Ovary (tissue), 9 donors: ENCODE data around the gene RNF44. TPM values are rescaled to one million over a fixed set of nuclear protein-coding genes. Genes with fewer than 3 reads are reported as not detected.
"Not testable (repeated sequence)": the region's sequence is repeated elsewhere in the genome, so short reads cannot be mapped to it uniquely, and the experiment has no call there.

Experiments used
- DNase-seq, 5 donors: peaks; one replicate each; pipeline ENCODE4 v3.0.0-alpha.2; 2019 to 2020
- H3K27ac ChIP-seq, 2 donors: fragments of 200-600 bp; one replicate each; pipeline versions ENCODE4 v1.5.1 to v1.8.0; 2019 to 2022
- H3K27me3 ChIP-seq: fragments of 200-600 bp; one replicate; pipeline ENCODE4 v1.8.0; 2022
- H3K36me3 ChIP-seq: fragments of 200-600 bp; sonication (generic); one replicate; pipeline ENCODE4 v1.5.1; 2019
- H3K4me1 ChIP-seq: one replicate; pipeline ENCODE4 v1.8.1; 2013; ENCODE audit warnings: mild to moderate bottlenecking, moderate library complexity; ENCODE audit not compliant: insufficient read depth
- H3K4me3 ChIP-seq: fragments of 200-600 bp; sonication (generic); one replicate; pipeline ENCODE4 v1.5.1; 2017
- H3K9me3 ChIP-seq, 2 donors: fragments of 200-600 bp in 1 of 2; sonication (generic) in 1 of 2; one replicate each; pipeline versions ENCODE4 v1.5.1 to v1.8.1; 2013 to 2019; ENCODE audit warnings: mild to moderate bottlenecking in 1 of 2, moderate library complexity in 1 of 2
- EP300 ChIP-seq: sonication (generic); formaldehyde crosslinking; IDR thresholded peaks from one replicate; pipeline ENCODE4 v1.6.1; 2017; ENCODE audit warnings: antibody characterized with exemption
- POLR2A ChIP-seq: fragments of 450-650 bp; IDR thresholded peaks from one replicate; pipeline ENCODE4 v1.6.1; 2017; ENCODE audit warnings: antibody characterized with exemption, mild to moderate bottlenecking, moderate library complexity
- WGBS, 3 donors: extraction: QIAGEN DNeasy Blood & Tissue Kit in 1 of 3; methylation state at CpG; one replicate each; pipeline versions ENCODE4 v1.1.5 to v1.1.7; 2013 to 2017; 5-methylcytosine and 5-hydroxymethylcytosine counted together
- intact Hi-C, 4 donors: fragments of 100-400 bp; cut with DNase I; formaldehyde crosslinking; loops; one replicate each; pipeline versions ENCODE4 v1.11.0 to v1.15.1; 2022 to 2023
- polyA plus RNA-seq, 2 donors: library from polyadenylated mRNA; stranded (reverse); fragments of 200-250 nt in 1 of 2; fragments of 350-450 nt in 1 of 2; fragmentation: Illumina TruSeq in 1 of 2; extraction: RNeasy Lipid Tissue Mini Kit (QIAGEN cat#74804) in 1 of 2; gene quantifications; one replicate each; pipeline ENCODE4 v1.2.3, GENCODE V29; 2013 to 2014
- total RNA-seq, 7 donors: library from RNA; depleted of rRNA in 2 of 7; stranded (reverse); fragments of >200 nt in 2 of 7; fragmentation: NEBNext Ultra II Directional in 3 of 7; extraction: Animal tissue kit (Norgen Biotek cat#: 25700) in 3 of 7; gene quantifications; one replicate each; pipeline versions ENCODE4 v1.1.0 to v1.2.4, GENCODE V29; 2016 to 2023
- TF ChIP-seq, protein P1 (sequence below), 3 donors: fragments of 450-650 bp in 2 of 3; fragments of 200-600 bp in 1 of 3; IDR thresholded peaks; one replicate each; pipeline versions ENCODE4 v1.5.1 to v1.8.0; 2016 to 2022; ENCODE audit warnings: antibody characterized with exemption in 3 of 3, mild to moderate bottlenecking in 1 of 3
- donor health status: DM: no; HTN: no; CAD: no; lungs with moderate emphysema.
- donor health status: DM: no; HTN: no; CAD: no.
- donor health status: Bipolar disorder and iron deficiency.
- donor health status: DM: yes; HTN: yes; CAD: no.
- donor health status: DM: no; HTN: no; CAD: no.
- donor health status: DM: yes; HTN: yes; CAD: no.

RNF44 gene
- total and polyA plus RNA-seq, 9 donors = 9.2 to 44.7 (median 30.2) TPM

DNA sequence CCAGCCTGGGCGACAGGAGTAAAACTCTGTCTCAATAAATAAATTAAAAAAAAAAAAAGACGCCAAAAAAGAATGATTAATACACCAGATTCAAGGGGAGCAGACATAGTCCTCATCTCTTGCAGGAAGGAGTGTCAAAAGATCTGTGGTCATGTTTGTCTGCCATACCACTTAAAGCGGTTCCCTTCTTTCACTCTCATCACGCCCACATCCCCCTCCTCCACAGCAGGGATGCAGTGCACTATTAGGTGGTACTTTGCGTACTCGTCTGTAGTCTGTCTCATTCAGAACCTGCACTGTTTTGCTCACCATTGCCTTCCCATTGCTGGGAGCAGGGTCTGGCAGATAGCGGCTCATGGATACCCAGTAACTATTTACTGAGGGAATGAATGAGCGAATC is 23.2 kb upstream of the RNF44 start:
- no peaks in the 10 kb centered on the region for H3K36me3 ChIP-seq
- no peak overlapping the region for H3K27ac ChIP-seq
- H3K4me1 ChIP-seq = no peaks in the 10 kb centered on the region
- TF ChIP-seq, protein P1, sequence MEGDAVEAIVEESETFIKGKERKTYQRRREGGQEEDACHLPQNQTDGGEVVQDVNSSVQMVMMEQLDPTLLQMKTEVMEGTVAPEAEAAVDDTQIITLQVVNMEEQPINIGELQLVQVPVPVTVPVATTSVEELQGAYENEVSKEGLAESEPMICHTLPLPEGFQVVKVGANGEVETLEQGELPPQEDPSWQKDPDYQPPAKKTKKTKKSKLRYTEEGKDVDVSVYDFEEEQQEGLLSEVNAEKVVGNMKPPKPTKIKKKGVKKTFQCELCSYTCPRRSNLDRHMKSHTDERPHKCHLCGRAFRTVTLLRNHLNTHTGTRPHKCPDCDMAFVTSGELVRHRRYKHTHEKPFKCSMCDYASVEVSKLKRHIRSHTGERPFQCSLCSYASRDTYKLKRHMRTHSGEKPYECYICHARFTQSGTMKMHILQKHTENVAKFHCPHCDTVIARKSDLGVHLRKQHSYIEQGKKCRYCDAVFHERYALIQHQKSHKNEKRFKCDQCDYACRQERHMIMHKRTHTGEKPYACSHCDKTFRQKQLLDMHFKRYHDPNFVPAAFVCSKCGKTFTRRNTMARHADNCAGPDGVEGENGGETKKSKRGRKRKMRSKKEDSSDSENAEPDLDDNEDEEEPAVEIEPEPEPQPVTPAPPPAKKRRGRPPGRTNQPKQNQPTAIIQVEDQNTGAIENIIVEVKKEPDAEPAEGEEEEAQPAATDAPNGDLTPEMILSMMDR (IDR thresholded peaks at IDR 0.05) = no peak
- TF ChIP-seq POLR2A (no peak), EP300 (no peak)
- H3K27me3 ChIP-seq = no peaks in the 10 kb centered on the region
- DNase-seq = no peak
- H3K4me3 ChIP-seq = no peak overlapping the region
- 62 to 78% (median 71%) methylated on average over 8 of the region's 8 CpGs for WGBS, 3 donors
- no peaks in the 10 kb centered on the region for H3K9me3 ChIP-seq
- intact Hi-C loops = no loop called here

DNA sequence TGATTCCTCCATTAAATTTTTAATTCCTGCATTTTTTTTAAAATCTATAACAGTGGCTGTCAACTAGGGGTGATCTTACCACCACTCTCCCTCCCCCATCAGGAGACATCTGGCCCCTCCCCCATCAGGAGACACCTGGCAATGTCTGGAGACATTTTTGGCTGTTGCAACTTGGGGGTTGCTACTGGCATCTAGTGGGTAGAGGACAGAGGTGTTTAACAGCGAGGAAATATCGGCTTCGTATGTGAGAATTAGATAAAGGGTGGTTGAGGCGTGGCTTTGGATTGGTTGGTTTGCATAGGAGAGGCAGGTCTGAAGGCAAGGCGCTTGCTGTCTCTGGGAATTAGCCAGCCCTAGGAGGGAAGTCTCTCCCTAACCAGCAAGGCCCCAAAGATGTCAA is 22.5 kb upstream of the RNF44 start:
- WGBS, 3 donors = 31 to 34% (median 34%) methylated on average over 5 of the region's 5 CpGs
- Histone ChIP-seq H3K27ac (no peak overlapping the region), H3K4me1 (no peaks in the 10 kb centered on the region), H3K9me3 (no peaks in the 10 kb centered on the region), H3K4me3 (no peak overlapping the region), H3K27me3 (no peaks in the 10 kb centered on the region), H3K36me3 (no peaks in the 10 kb centered on the region)
- intact Hi-C loops = no loop called here
- no peak for DNase-seq
- TF ChIP-seq EP300 (no peak), POLR2A (no peak)
- TF ChIP-seq, protein P1 (IDR thresholded peaks at IDR 0.05) = no peak

DNA sequence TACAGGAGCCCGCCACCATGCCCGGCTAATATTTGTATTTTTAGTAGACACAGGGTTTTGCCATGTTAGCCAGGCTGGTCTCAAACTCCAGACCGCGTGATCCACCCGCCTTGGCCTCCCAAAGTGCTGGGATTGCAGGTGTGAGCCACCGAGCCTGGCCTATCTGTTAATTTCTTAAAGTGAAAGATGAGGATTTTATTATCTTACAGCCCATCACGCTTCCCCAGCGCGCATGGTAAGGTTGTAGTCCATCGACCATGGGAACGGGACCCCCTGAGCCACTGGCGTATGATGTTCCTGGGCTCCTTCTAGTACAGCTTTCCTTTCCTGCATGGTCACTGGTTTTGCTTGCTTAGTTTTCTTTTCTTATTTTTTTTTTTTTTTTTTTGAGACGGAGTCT is 20.6 kb upstream of the RNF44 start:
- TF ChIP-seq POLR2A = no peak
- no peak for TF ChIP-seq EP300
- TF ChIP-seq, protein P1 (IDR thresholded peaks at IDR 0.05) = no peak
- no peak for DNase-seq
- no peaks in the 10 kb centered on the region for H3K27me3 ChIP-seq
- intact Hi-C loops = no loop called here
- H3K4me1 ChIP-seq = no peaks in the 10 kb centered on the region
- H3K27ac ChIP-seq = no peak overlapping the region
- H3K4me3 ChIP-seq = no peak overlapping the region
- no peaks in the 10 kb centered on the region for H3K9me3 ChIP-seq
- WGBS, 3 donors = 93 to 95% (median 94%) methylated on average over 13 of the region's 13 CpGs
- H3K36me3 ChIP-seq = no peaks in the 10 kb centered on the region

DNA sequence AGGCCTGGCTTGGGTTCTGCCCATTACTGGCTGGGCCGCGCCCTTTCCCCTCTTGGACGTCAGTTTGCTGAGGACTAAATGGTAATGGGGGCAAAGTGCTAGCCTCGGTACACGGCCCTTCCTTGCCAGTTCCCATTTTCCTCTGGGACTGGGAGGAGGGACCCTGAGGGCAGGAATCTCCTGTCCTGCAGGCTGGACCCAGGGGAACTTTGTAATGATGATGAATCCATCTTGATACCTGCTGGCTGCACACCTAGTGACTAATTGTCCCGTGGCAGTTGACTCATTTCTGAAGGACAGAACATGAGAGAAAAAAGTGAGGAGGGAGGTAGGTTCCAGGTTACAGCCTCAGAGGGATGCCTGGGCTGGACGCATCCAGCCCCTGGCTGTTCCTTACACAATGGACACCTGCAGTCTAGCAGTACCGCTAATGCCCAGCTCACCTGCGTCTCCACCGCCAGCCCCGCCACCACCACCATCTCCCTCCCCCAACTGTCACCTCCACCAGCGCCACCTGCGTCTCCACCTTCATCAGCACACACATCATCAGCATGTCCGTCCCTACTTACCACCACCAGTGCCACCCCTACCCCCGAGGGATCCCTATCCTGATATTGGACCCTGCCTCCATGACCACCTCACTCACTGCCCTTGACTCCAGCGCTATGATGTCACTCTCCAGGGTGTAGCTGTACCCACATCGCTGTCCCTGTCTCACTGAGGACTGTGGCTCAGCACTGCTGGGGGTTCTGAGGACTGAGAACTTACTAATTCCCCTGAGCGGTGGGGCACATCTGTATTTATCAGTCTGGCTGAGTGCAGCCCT is 16.3 kb upstream of the RNF44 start:
- Histone ChIP-seq H3K4me1 (no peaks in the 10 kb centered on the region), H3K36me3 (no peaks in the 10 kb centered on the region), H3K9me3 (no peaks in the 10 kb centered on the region), H3K27ac (no peak overlapping the region), H3K4me3 (no peak overlapping the region), H3K27me3 (no peaks in the 10 kb centered on the region)
- no peak for DNase-seq
- no peak for TF ChIP-seq POLR2A
- 55 to 64% (median 61%) methylated on average over 18 of the region's 18 CpGs for WGBS, 3 donors
- intact Hi-C loops = no loop called here

DNA sequence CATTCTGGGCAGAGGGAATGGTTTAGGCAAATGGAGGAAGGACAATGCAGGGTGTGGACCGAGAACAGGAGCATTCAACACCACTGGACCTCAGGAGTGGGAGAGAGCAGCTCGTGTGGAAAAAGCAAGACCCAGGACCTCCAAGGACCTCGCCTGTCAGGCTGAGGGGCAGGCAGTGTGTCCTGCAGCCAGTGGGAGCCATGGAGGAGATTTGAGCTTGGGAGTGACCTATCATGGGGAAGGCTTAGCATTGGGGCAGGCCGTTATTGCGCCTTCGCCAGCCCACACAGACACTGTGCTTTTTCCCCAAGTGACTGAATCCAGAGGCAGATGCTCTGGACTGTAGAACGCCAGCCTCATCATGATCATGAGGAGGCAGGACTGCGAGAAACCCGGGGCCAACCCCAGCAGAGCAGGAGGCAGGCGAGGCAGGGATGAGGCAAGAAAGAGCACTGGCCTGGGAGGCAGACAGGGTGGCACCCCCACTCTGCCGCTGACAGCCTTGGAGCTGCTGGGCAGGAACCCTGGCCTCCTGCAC is 15.2 kb upstream of the RNF44 start:
- 71 to 72% (median 72%) methylated on average over 11 of the region's 11 CpGs for WGBS, 3 donors
- intact Hi-C loops = no loop called here
- DNase-seq = no peak

DNA sequence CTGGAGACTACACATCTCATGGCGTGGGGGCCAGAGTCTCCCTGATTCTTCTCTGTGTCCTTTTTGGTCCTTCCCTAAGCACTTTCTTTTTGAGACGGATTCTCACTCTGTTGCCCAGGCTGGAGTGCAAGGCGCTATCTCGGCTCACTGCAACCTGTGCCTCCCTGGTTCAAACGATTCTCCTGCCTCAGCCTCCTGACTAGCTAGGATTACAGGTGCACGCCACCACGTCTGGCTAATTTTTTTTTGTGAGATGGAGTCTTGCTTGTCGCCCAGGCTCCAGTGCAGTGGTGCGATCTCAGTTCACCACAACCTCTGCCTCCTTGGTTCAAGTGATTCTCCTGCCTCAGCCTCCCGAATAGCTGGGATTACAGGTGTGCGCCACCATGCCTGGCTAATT is 13.7 kb upstream of the RNF44 start:
- WGBS, 3 donors = 77 to 87% (median 81%) methylated on average over 11 of the region's 11 CpGs
- intact Hi-C loops, DNase-seq, H3K36me3 ChIP-seq, H3K27ac ChIP-seq, H3K4me1 ChIP-seq, H3K4me3 ChIP-seq, H3K9me3 ChIP-seq, H3K27me3 ChIP-seq: not testable (repeated sequence)

More for the DNA sequence above, 15.2 kb upstream of the RNF44 start:
- Histone ChIP-seq H3K9me3 (no peaks in the 10 kb centered on the region), H3K4me3 (no peak overlapping the region), H3K36me3 (no peaks in the 10 kb centered on the region), H3K27ac (no peak overlapping the region), H3K27me3 (no peaks in the 10 kb centered on the region), H3K4me1 (no peaks in the 10 kb centered on the region)
- TF ChIP-seq, protein P1 (IDR thresholded peaks at IDR 0.05) = no peak
- TF ChIP-seq POLR2A (no peak), EP300 (no peak)
